ENCODE results near the gene RSAD1. TPM values are rescaled to one million over a fixed set of nuclear protein-coding genes. Genes with fewer than 3 reads are reported as not detected.

The RSAD1 gene
- total RNA-seq, 4 donors from 2014 or later, result 19.9 to 29.9 (median 28.6) TPM

GRCh38 chr17:50458701-50459676 is 19.7 kb upstream of the RSAD1 start:
- TF ChIP-seq CTCF (IDR thresholded peaks at IDR 0.05; ENCODE audit: low read depth), result no peak

- TF ChIP-seq CTCF (IDR thresholded peaks at IDR 0.05; ENCODE audit: low read depth), result no peak
Observed at GRCh38 chr17:50459756-50460155, 18.9 kb upstream of the RSAD1 start.

- TF ChIP-seq CTCF (IDR thresholded peaks at IDR 0.05; ENCODE audit: low read depth), result no peak
Observed at GRCh38 chr17:50460831-50461526, 17.7 kb upstream of the RSAD1 start.

- no peak for TF ChIP-seq CTCF (IDR thresholded peaks at IDR 0.05; ENCODE audit: low read depth)
Observed at GRCh38 chr17:50461550-50462132, 17.0 kb upstream of the RSAD1 start.

- no peak for TF ChIP-seq CTCF (IDR thresholded peaks at IDR 0.05; ENCODE audit: low read depth)
Observed at GRCh38 chr17:50462446-50462845, 16.2 kb upstream of the RSAD1 start.

GRCh38 chr17:50464121-50464520 is 14.5 kb upstream of the RSAD1 start:
- no peak for TF ChIP-seq CTCF (IDR thresholded peaks at IDR 0.05; ENCODE audit: low read depth)

- TF ChIP-seq CTCF (IDR thresholded peaks at IDR 0.05; ENCODE audit: low read depth), result no peak
Observed at GRCh38 chr17:50464736-50465135, 13.9 kb upstream of the RSAD1 start.
